SK-N-SH (cell line): ENCODE measurements around the gene TRIL. TPM values are rescaled to one million over a fixed set of nuclear protein-coding genes. Genes with fewer than 3 reads are reported as not detected.

Experiments used
- CTCF ChIA-PET: fragments of 300-600, 350-600 bp; formaldehyde crosslinking; extraction: SDS; loops from one replicate; lab custom pipeline; 2021; lab: Yijun Ruan, JAX
- POLR2A ChIA-PET: fragments of 350-600 bp; sonication (Branson Sonifier 250); formaldehyde crosslinking; extraction: SDS; loops from one replicate; lab custom pipeline; 2020; ENCODE audit warnings: antibody characterized with exemption, inconsistent platforms; lab: Yijun Ruan, JAX
- DNase-seq: peaks from one replicate; pipeline ENCODE4 v3.0.0; 2012
- H2AFZ ChIP-seq: fragments of 200-600 bp; sonication (generic); 2 replicates; pipeline ENCODE4 v1.8.1; 2016; ENCODE audit warnings: antibody characterized with exemption, mild to moderate bottlenecking, low read depth
- H3F3A ChIP-seq: fragments of 200-600 bp; sonication (generic); replicated peaks from 2 replicates; pipeline ENCODE3; 2016; ENCODE audit warnings: antibody characterized with exemption, mild to moderate bottlenecking; ENCODE audit not compliant: insufficient read depth
- H3K27ac ChIP-seq, 2 experiments: fragments of 200-500 bp in 1 of 2; fragments of 200-600 bp in 1 of 2; sonication (Bioruptor generic) in 1 of 2; sonication (generic), shearing (Covaris generic) in 1 of 2; 2 replicates each; pipeline versions ENCODE4 v1.5.1 to v1.6.1; 2014 to 2016; ENCODE audit warnings: low read depth in 2 of 2, inconsistent platforms in 1 of 2, low read length in 1 of 2, mild to moderate bottlenecking in 1 of 2, mixed read lengths in 1 of 2
- H3K27me3 ChIP-seq: fragments of 200-600 bp; sonication (generic), shearing (Covaris generic); 2 replicates; pipeline ENCODE4 v1.6.1; 2016; ENCODE audit warnings: mixed run types; ENCODE audit not compliant: insufficient read depth
- H3K36me3 ChIP-seq, 2 experiments: fragments of 200-500 bp in 1 of 2; fragments of 200-600 bp in 1 of 2; sonication (Bioruptor generic) in 1 of 2; sonication (generic) in 1 of 2; replicated peaks in 1 of 2; 2 replicates each; pipeline versions ENCODE3 to v1.5.1; 2014 to 2016; ENCODE audit warnings: low read length in 1 of 2, mild to moderate bottlenecking in 1 of 2; ENCODE audit not compliant: insufficient read depth in 2 of 2, control insufficient read depth in 1 of 2
- H3K4me1 ChIP-seq, 2 experiments: fragments of 200-500 bp in 1 of 2; fragments of 200-600 bp in 1 of 2; sonication (Bioruptor generic) in 1 of 2; sonication (generic), shearing (Covaris generic) in 1 of 2; 2 replicates each; pipeline versions ENCODE4 v1.5.1 to v1.6.1; 2014 to 2016; ENCODE audit warnings: low read depth in 1 of 2, low read length in 1 of 2, mixed run types in 1 of 2; ENCODE audit not compliant: insufficient read depth in 2 of 2, control insufficient read depth in 1 of 2
- H3K4me2 ChIP-seq: fragments of 200-600 bp; sonication (generic), shearing (Covaris generic); 2 replicates; pipeline ENCODE4 v1.6.1; 2017; ENCODE audit warnings: mixed run types
- H3K4me3 ChIP-seq, 2 experiments: fragments of 200-500 bp in 1 of 2; fragments of 200-600 bp in 1 of 2; sonication (Bioruptor generic) in 1 of 2; sonication (generic), shearing (Covaris generic) in 1 of 2; 2 replicates each; pipeline versions ENCODE4 v1.5.1 to v1.8.1; 2014 to 2016; ENCODE audit warnings: low read depth in 2 of 2, inconsistent platforms in 1 of 2, low read length in 1 of 2, mild to moderate bottlenecking in 1 of 2, mixed read lengths in 1 of 2, moderate library complexity in 1 of 2
- H3K79me2 ChIP-seq: fragments of 200-600 bp; sonication (generic); 2 replicates; pipeline ENCODE4 v1.8.1; 2017; ENCODE audit warnings: mild to moderate bottlenecking; ENCODE audit not compliant: insufficient read depth
- H3K9ac ChIP-seq: fragments of 200-600 bp; sonication (generic); 2 replicates; pipeline ENCODE4 v1.6.1; 2017; ENCODE audit warnings: mixed run types
- H3K9me2 ChIP-seq: fragments of 200-600 bp; sonication (generic); 2 replicates; pipeline ENCODE4 v1.6.1; 2017; ENCODE audit warnings: mixed run types
- H3K9me3 ChIP-seq: fragments of 200-600 bp; sonication (generic); 2 replicates; pipeline ENCODE4 v1.6.1; 2017; ENCODE audit warnings: mixed run types, mild to moderate bottlenecking, moderate library complexity
- H4K20me1 ChIP-seq: fragments of 200-600 bp; sonication (generic); 2 replicates; pipeline ENCODE4 v1.6.1; 2017; ENCODE audit warnings: mild to moderate bottlenecking, mixed run types; ENCODE audit not compliant: insufficient read depth
- ELF1 ChIP-seq: IDR thresholded peaks from 2 replicates; pipeline ENCODE4 v1.4.0; 2012
- EP300 ChIP-seq, 2 experiments: IDR thresholded peaks; 2 replicates each; pipeline versions ENCODE4 v1.4.0 to v1.6.1; 2012; ENCODE audit warnings: borderline replicate concordance in 1 of 2, low read depth in 1 of 2, low read length in 1 of 2
- EZH2phosphoT487 ChIP-seq: fragments of 200-600 bp; sonication (generic); IDR thresholded peaks from 2 replicates; pipeline ENCODE4 v1.6.1; 2017; ENCODE audit warnings: low read depth, mixed run types, mild to moderate bottlenecking, antibody characterized with exemption, moderate library complexity, borderline replicate concordance
- FOXM1 ChIP-seq: IDR thresholded peaks from 2 replicates; pipeline ENCODE4 v1.4.0; 2012; ENCODE audit warnings: low read depth, mild to moderate bottlenecking
- GATA2 ChIP-seq: sonication (generic); formaldehyde crosslinking; IDR thresholded peaks from 2 replicates; pipeline ENCODE4 v1.5.0; 2020; ENCODE audit warnings: mild to moderate bottlenecking, missing genetic modification reagents
- JUND ChIP-seq: IDR thresholded peaks from 2 replicates; pipeline ENCODE4 v1.4.0; 2012
- NFIC ChIP-seq: IDR thresholded peaks from 2 replicates; pipeline ENCODE4 v1.4.0; 2012; ENCODE audit warnings: borderline replicate concordance
- NRF1 ChIP-seq: IDR thresholded peaks from 2 replicates; pipeline ENCODE4 v1.6.1; 2012; ENCODE audit warnings: low read depth, mild to moderate bottlenecking, low read length
- POLR2AphosphoS5 ChIP-seq: IDR thresholded peaks from 2 replicates; pipeline ENCODE4 v1.6.1; 2012; ENCODE audit warnings: low read depth, low read length
- RAD21 ChIP-seq: IDR thresholded peaks from 2 replicates; pipeline ENCODE4 v1.6.1; 2012; ENCODE audit warnings: mild to moderate bottlenecking, low read length
- SMC3 ChIP-seq: IDR thresholded peaks from 2 replicates; pipeline ENCODE4 v1.6.1; 2012; ENCODE audit warnings: low read depth, low read length, improper control_type of control experiment
- TAF1 ChIP-seq: IDR thresholded peaks from 2 replicates; pipeline ENCODE4 v1.6.1; 2012; ENCODE audit warnings: low read depth, mild to moderate bottlenecking, low read length, moderate library complexity, borderline replicate concordance
- TEAD4 ChIP-seq: IDR thresholded peaks from 2 replicates; pipeline ENCODE4 v1.4.0; 2012; ENCODE audit warnings: mild to moderate bottlenecking, borderline replicate concordance; ENCODE audit not compliant: insufficient read depth
- WGBS: methylation state at CpG from one replicate; pipeline ENCODE4 v1.1.6; 2017; ENCODE audit warnings: low lambda C conversion rate; 5-methylcytosine and 5-hydroxymethylcytosine counted together
- polyA plus RNA-seq, 3 experiments: library from polyadenylated mRNA; depleted of rRNA; stranded (reverse); fragments of >200 nt; gene quantifications; 2 replicates each; pipeline ENCODE4 v1.2.3, GENCODE V29; 2012
- TF ChIP-seq, protein P1 (sequence below): IDR thresholded peaks from 2 replicates; pipeline ENCODE4 v1.6.1; 2012; ENCODE audit warnings: mild to moderate bottlenecking, low read depth, low read length, moderate library complexity
- TF ChIP-seq, protein P2 (sequence below): IDR thresholded peaks from 2 replicates; pipeline ENCODE4 v1.4.0; 2012; ENCODE audit warnings: low read depth, borderline replicate concordance
- TF ChIP-seq, protein P3 (sequence below): fragments of 200-600 bp; sonication (generic); IDR thresholded peaks from 2 replicates; pipeline ENCODE4 v1.6.1; 2017; ENCODE audit warnings: antibody characterized with exemption, mild to moderate bottlenecking, moderate library complexity
- TF ChIP-seq, protein P4 (sequence below): fragments of 150-350 bp; IDR thresholded peaks from 2 replicates; pipeline ENCODE4 v1.6.1; 2016; ENCODE audit warnings: mild to moderate bottlenecking, low read depth, low read length
- TF ChIP-seq, protein P5 (sequence below): IDR thresholded peaks from 2 replicates; pipeline ENCODE4; 2012

Gene TRIL
- polyA plus RNA-seq, 1 of the 3 experiments (the other 2 are of a cell fraction) = 0.18 TPM

DNA sequence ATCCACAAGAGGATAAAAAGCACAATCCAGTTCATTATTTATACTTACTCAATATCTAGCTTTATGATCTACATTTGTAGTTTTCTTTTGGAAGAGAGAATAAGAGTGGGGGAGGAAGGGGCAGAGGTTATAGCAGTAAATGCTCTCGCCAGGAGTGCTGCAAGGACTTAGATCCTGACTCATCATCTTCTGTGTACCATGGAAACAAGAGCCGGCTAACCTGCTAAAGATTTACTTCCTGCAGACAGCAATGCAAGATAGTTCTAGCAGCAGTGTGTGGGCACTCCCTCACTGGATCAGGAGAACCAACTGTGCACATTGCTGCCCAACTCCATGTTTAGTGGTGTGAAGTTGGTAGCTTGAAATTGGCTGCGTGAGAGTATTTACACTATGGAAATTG, 47.7 kb upstream of the TRIL start (continued):
- no peak for TF ChIP-seq RAD21

DNA sequence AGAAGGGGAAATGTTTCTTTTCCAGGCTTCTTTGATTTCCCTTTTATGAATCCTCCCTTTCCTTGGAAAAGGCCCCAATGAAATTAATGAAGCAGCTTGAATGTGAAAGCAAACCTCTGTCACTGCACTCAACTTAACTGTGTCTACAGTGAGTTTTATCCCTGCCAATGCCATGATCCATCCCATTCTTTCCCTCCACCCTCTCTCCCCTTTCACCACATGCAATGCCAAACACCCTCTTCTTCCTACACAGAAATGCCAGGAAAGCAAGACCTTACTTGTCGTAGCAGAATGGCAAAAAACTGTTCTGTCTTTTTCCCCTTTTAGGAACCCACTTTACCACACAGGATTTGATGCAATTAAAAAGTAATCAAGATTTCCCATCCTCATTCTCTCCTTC, 47.3 kb upstream of the TRIL start:
- no peak for DNase-seq
- H3K27ac ChIP-seq = no peak overlapping the region
- no peaks in the 10 kb centered on the region for H3K79me2 ChIP-seq
- no peaks in the 10 kb centered on the region for H4K20me1 ChIP-seq
- no peak overlapping the region for H3K4me2 ChIP-seq
- no peaks in the 10 kb centered on the region for H3K9me3 ChIP-seq
- CTCF ChIA-PET = interaction anchor here (1.2 to 1.3 kb wide), 4 partner anchors 13 to 52 kb away, joined by 3 read pairs; no protein-coding TSS in a partner anchor
- no peak overlapping the region for H3K9ac ChIP-seq
- H3K36me3 ChIP-seq = no peaks in the 10 kb centered on the region
- 32% methylated on average over 1 of the region's 1 CpG for WGBS
- H3F3A ChIP-seq = no peaks in the 10 kb centered on the region
- H3K9me2 ChIP-seq = no peaks in the 10 kb centered on the region
- no peaks in the 10 kb centered on the region for H3K4me1 ChIP-seq
- POLR2A ChIA-PET = no interaction called here
- no peak for TF ChIP-seq EZH2phosphoT487
- TF ChIP-seq, protein P1, sequence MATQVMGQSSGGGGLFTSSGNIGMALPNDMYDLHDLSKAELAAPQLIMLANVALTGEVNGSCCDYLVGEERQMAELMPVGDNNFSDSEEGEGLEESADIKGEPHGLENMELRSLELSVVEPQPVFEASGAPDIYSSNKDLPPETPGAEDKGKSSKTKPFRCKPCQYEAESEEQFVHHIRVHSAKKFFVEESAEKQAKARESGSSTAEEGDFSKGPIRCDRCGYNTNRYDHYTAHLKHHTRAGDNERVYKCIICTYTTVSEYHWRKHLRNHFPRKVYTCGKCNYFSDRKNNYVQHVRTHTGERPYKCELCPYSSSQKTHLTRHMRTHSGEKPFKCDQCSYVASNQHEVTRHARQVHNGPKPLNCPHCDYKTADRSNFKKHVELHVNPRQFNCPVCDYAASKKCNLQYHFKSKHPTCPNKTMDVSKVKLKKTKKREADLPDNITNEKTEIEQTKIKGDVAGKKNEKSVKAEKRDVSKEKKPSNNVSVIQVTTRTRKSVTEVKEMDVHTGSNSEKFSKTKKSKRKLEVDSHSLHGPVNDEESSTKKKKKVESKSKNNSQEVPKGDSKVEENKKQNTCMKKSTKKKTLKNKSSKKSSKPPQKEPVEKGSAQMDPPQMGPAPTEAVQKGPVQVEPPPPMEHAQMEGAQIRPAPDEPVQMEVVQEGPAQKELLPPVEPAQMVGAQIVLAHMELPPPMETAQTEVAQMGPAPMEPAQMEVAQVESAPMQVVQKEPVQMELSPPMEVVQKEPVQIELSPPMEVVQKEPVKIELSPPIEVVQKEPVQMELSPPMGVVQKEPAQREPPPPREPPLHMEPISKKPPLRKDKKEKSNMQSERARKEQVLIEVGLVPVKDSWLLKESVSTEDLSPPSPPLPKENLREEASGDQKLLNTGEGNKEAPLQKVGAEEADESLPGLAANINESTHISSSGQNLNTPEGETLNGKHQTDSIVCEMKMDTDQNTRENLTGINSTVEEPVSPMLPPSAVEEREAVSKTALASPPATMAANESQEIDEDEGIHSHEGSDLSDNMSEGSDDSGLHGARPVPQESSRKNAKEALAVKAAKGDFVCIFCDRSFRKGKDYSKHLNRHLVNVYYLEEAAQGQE = no peak
- no peak for TF ChIP-seq TAF1
- TF ChIP-seq NRF1 = no peak
- no peak for TF ChIP-seq RAD21
- TF ChIP-seq FOXM1 = no peak
- no peak for TF ChIP-seq TEAD4
- TF ChIP-seq, protein P2, sequence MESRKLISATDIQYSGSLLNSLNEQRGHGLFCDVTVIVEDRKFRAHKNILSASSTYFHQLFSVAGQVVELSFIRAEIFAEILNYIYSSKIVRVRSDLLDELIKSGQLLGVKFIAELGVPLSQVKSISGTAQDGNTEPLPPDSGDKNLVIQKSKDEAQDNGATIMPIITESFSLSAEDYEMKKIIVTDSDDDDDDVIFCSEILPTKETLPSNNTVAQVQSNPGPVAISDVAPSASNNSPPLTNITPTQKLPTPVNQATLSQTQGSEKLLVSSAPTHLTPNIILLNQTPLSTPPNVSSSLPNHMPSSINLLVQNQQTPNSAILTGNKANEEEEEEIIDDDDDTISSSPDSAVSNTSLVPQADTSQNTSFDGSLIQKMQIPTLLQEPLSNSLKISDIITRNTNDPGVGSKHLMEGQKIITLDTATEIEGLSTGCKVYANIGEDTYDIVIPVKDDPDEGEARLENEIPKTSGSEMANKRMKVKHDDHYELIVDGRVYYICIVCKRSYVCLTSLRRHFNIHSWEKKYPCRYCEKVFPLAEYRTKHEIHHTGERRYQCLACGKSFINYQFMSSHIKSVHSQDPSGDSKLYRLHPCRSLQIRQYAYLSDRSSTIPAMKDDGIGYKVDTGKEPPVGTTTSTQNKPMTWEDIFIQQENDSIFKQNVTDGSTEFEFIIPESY = no peak
- no peak for TF ChIP-seq ELF1
- TF ChIP-seq, protein P3, sequence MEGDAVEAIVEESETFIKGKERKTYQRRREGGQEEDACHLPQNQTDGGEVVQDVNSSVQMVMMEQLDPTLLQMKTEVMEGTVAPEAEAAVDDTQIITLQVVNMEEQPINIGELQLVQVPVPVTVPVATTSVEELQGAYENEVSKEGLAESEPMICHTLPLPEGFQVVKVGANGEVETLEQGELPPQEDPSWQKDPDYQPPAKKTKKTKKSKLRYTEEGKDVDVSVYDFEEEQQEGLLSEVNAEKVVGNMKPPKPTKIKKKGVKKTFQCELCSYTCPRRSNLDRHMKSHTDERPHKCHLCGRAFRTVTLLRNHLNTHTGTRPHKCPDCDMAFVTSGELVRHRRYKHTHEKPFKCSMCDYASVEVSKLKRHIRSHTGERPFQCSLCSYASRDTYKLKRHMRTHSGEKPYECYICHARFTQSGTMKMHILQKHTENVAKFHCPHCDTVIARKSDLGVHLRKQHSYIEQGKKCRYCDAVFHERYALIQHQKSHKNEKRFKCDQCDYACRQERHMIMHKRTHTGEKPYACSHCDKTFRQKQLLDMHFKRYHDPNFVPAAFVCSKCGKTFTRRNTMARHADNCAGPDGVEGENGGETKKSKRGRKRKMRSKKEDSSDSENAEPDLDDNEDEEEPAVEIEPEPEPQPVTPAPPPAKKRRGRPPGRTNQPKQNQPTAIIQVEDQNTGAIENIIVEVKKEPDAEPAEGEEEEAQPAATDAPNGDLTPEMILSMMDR = no peak
- TF ChIP-seq NFIC = no peak
- TF ChIP-seq, protein P4, sequence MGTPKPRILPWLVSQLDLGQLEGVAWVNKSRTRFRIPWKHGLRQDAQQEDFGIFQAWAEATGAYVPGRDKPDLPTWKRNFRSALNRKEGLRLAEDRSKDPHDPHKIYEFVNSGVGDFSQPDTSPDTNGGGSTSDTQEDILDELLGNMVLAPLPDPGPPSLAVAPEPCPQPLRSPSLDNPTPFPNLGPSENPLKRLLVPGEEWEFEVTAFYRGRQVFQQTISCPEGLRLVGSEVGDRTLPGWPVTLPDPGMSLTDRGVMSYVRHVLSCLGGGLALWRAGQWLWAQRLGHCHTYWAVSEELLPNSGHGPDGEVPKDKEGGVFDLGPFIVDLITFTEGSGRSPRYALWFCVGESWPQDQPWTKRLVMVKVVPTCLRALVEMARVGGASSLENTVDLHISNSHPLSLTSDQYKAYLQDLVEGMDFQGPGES = no peak
- no peak for TF ChIP-seq GATA2 (CRISPR knock-in tag)
- TF ChIP-seq, protein P5, sequence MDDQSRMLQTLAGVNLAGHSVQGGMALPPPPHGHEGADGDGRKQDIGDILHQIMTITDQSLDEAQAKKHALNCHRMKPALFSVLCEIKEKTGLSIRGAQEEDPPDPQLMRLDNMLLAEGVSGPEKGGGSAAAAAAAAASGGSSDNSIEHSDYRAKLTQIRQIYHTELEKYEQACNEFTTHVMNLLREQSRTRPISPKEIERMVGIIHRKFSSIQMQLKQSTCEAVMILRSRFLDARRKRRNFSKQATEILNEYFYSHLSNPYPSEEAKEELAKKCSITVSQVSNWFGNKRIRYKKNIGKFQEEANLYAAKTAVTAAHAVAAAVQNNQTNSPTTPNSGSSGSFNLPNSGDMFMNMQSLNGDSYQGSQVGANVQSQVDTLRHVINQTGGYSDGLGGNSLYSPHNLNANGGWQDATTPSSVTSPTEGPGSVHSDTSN = no peak
- no peak for TF ChIP-seq POLR2AphosphoS5
- TF ChIP-seq EP300 (IDR thresholded peaks at IDR 0.05; ENCODE audit: borderline replicate concordance in 1 of 2, low read depth in 1 of 2, low read length in 1 of 2) = no peak
- no peak for TF ChIP-seq SMC3
- TF ChIP-seq JUND = no peak
- TF ChIP-seq, all 33 proteins: peak for 0
- Histone ChIP-seq H3K4me3 (no peak overlapping the region), H3K27me3 (no peaks in the 10 kb centered on the region; the same call in 1 of the 2 replicates), H2AFZ (no peak overlapping the region)
